HFFc6 (cell line): ENCODE data around the gene BACE2. TPM values are rescaled to one million over a fixed set of nuclear protein-coding genes. Genes with fewer than 3 reads are reported as not detected.

Experiments
- DNase-seq: peaks from one replicate; pipeline ENCODE4 v3.0.0-alpha.2; 2018
- H3K27ac Mint-ChIP-seq: 2 replicates; pipeline ENCODE4 v1.8.0; 2020; ENCODE audit warnings: mild to moderate bottlenecking, mixed read lengths
- H3K27me3 Mint-ChIP-seq: 2 replicates; pipeline ENCODE4 v1.8.0; 2021; ENCODE audit warnings: mild to moderate bottlenecking, moderate library complexity, mixed read lengths; ENCODE audit not compliant: insufficient read depth
- H3K36me3 Mint-ChIP-seq: 2 replicates; pipeline ENCODE4 v1.8.0; 2021; ENCODE audit warnings: low read depth, mixed read lengths
- H3K4me1 Mint-ChIP-seq: 2 replicates; pipeline ENCODE4 v1.8.0; 2020; ENCODE audit warnings: low read depth, mixed read lengths
- H3K4me3 Mint-ChIP-seq: 2 replicates; pipeline ENCODE4 v1.8.0; 2020; ENCODE audit warnings: mild to moderate bottlenecking, moderate library complexity, mixed read lengths
- H3K9me3 Mint-ChIP-seq: 2 replicates; pipeline ENCODE4 v1.8.0; 2020; ENCODE audit warnings: mild to moderate bottlenecking, mixed read lengths
- long read RNA-seq: library from polyadenylated mRNA; unstranded; transcript quantifications from one replicate; pipeline ENCODE4 v2.0.0, GENCODE V29; 2019
- total RNA-seq, 6 experiments: library from RNA; stranded (reverse); fragmentation: NEBNext Ultra II Directional; extraction: Animal tissue kit (Norgen Biotek cat#: 25700); gene quantifications; 2 replicates in 1 of 6; 3 replicates in 5 of 6; pipeline ENCODE4 v1.2.3, GENCODE V29; 2021
- TF ChIP-seq, protein P1 (sequence below): fragments of 200-600 bp; sonication (generic); IDR thresholded peaks from 2 replicates; pipeline ENCODE4 v1.5.0; 2021; ENCODE audit warnings: antibody characterized with exemption, mild to moderate bottlenecking

Gene BACE2
- total RNA-seq, result 10 to 100 TPM in 1 of 6 experiments, 1 to 10 TPM in 5; 2.8 to 13.2 (median 3.8) TPM
- long read RNA-seq, partial matches to known transcripts, result 2 of 5 reads
- long read RNA-seq, other reads (novel, unspliced or antisense), result 1 of 5 reads

DNA sequence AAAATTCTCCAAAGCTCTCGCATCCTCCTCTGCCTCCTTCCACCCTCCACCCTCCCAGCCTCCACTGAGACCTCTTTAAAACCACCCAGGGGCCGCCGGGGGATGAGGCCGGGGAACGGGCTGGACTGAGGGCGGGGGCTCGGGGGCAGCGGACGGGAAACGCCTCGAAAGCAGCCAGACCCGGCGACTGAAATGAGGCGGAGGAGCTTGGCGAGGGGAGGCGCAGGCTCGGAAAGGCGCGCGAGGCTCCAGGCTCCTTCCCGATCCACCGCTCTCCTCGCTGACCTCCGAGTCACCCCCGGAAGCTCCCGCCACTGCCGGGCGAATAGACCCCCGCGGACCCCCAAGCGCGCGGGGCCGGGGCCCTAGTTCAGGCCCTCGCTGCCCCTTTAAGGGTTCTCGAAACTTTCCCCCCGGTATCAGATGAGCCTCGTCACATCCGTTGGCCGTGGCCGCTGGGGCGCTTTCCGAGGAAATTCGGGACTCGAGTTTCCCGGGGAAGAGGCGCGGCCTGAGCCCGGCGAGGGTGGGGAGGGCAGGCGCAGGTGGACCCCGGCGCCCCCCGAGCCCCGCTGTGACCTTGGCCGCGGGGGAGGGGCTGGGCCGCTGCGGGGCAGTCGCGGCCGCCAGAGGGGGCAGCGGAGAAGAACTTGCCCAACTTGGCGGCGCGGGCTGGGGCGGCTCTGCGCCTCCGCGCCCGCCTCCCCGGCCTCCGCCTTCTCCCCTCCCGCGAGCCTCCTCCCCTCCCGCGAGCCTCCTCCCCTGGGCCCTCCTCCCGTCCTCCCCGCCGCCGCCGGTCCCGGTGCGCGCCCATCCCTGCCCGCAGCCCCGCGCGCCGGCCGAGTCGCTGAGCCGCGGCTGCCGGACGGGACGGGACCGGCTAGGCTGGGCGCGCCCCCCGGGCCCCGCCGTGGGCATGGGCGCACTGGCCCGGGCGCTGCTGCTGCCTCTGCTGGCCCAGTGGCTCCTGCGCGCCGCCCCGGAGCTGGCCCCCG lies at the start of gene BACE2:
BACE2 (plus strand) TSS at position 813 of the 995 bp plus-strand sequence; CDS start at position 917, 104 bp downstream.
- H3K36me3 Mint-ChIP-seq, result no peaks in the 10 kb centered on the region
- peaks cover 11% of the 10 kb centered on the region for H3K4me1 Mint-ChIP-seq
- peak within 1 kb of the TSS; percentile 81 for H3K4me3 Mint-ChIP-seq
- DNase-seq, result peak; percentile 33
- peaks cover 19% of the 10 kb centered on the region for H3K27me3 Mint-ChIP-seq
- no peak within 1 kb of the TSS for H3K27ac Mint-ChIP-seq
- no peaks in the 10 kb centered on the region for H3K9me3 Mint-ChIP-seq
- TF ChIP-seq, protein P1, sequence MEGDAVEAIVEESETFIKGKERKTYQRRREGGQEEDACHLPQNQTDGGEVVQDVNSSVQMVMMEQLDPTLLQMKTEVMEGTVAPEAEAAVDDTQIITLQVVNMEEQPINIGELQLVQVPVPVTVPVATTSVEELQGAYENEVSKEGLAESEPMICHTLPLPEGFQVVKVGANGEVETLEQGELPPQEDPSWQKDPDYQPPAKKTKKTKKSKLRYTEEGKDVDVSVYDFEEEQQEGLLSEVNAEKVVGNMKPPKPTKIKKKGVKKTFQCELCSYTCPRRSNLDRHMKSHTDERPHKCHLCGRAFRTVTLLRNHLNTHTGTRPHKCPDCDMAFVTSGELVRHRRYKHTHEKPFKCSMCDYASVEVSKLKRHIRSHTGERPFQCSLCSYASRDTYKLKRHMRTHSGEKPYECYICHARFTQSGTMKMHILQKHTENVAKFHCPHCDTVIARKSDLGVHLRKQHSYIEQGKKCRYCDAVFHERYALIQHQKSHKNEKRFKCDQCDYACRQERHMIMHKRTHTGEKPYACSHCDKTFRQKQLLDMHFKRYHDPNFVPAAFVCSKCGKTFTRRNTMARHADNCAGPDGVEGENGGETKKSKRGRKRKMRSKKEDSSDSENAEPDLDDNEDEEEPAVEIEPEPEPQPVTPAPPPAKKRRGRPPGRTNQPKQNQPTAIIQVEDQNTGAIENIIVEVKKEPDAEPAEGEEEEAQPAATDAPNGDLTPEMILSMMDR, result peak; percentile 71

DNA sequence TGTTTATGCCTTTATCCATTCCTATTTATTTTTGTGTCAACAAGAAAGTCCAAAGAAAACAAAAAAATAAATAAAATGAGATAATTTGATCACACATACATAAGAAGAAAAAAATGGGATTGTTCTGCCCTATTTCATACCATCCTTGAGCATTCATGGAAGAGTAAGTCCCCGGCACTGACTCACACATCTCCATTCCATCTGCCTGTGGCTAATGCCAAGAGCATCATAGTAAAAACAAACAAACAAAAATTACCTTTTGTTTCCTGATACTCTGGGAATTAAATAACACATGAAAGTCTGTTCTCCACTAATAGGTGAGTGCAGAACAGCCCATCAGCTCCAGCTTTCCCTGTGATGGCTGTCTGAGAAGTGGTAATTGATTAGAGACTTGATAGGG lies 48.1 kb upstream of the BACE2 start:
- Mint-ChIP-seq H3K9me3 (peaks cover 8% of the 10 kb centered on the region), H3K36me3 (no peaks in the 10 kb centered on the region), H3K27me3 (peaks cover 7% of the 10 kb centered on the region; the same call in 1 of the 2 replicates), H3K4me1 (peaks cover 5% of the 10 kb centered on the region), H3K27ac (no peak overlapping the region), H3K4me3 (no peak overlapping the region)
- TF ChIP-seq, protein P1, result no peak
- DNase-seq, result no peak

DNA sequence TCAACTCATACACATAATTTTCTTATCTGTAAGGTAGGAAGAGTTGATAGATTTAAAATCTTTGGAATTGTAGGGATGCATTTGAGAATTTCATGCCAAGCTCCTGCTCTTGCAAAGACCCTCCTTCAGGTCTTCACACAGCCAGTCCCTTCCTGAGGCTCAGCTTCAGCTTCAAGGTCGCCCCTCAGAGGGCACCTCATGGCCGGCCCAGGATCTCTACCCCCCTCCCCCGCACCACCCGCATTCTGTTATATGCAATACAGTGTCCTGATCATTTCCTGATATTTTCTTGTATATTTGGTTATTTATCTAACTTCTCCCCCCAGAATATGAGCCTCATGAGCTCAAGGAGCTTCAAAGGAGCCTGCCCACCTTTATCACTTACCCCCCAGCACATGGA lies 47.0 kb upstream of the BACE2 start:
- TF ChIP-seq, protein P1, result no peak
- no peak overlapping the region for H3K4me3 Mint-ChIP-seq
- H3K4me1 Mint-ChIP-seq, result peaks cover 5% of the 10 kb centered on the region
- no peak for DNase-seq
- peaks cover 7% of the 10 kb centered on the region; the same call in 1 of the 2 replicates for H3K27me3 Mint-ChIP-seq
- H3K9me3 Mint-ChIP-seq, result peaks cover 8% of the 10 kb centered on the region
- no peak overlapping the region for H3K27ac Mint-ChIP-seq
- H3K36me3 Mint-ChIP-seq, result no peaks in the 10 kb centered on the region

DNA sequence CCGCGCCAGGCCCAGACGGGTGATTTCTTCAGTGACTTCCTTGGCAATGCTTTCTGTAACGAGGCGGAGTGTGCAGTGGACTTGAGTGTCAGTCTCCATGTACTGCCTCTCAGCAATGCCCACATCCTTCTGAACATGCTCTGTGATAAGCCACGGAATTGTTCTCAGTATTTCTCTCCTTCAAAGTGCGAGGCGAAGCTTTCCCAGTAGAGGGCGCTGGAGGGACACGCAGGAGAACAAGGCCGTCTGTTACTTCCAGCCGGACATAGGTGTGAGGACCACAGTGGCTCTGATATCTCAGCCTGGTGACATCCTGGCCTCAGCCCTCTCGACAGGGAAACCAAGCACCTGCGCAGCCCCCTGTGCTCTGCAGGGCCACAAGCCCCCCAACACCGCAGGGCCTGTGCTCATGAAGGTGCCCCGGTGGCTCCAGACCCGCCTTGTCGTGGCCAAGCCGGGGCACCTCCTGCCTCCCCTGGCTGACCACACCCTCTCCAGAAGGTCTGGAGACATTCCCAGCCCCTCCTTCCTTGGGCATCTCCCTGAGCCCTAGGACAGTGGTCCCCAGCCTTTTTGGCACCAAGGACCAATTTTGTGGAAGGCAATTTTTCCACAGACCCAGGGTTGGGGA lies 46.1 kb upstream of the BACE2 start:
- Mint-ChIP-seq H3K9me3 (peaks cover 8% of the 10 kb centered on the region), H3K4me3 (no peak overlapping the region), H3K27me3 (peaks cover 7% of the 10 kb centered on the region; the same call in 1 of the 2 replicates), H3K4me1 (peaks cover 5% of the 10 kb centered on the region), H3K36me3 (no peaks in the 10 kb centered on the region), H3K27ac (no peak overlapping the region)
- DNase-seq, result peak; percentile 44
- TF ChIP-seq, protein P1, result peak; percentile 82

DNA sequence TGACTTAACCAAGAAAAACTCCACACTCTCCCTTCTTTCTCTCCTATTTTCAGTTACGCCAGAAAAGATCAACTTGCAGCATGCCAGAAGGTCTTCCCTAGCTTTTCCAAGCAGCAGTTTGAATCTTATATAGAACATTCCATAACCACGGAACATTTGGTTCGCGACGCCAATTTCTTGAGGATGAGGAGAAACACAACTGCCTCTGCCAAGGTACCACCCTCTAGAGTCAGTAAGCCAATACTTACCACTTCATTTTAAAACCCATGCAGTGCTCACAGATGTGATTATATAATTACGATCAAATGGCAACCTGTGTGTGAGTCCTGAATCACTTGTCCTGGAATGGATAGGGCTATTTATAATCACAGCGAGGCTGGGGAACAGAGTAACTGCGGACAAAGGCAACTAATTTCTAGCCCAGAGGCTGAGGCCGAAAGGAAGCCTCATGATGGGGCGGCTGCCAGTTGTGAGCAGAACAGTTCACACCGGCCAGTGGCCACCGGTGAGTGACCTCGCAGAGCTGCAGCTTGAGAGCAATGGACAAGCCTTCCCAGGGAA lies 43.2 kb upstream of the BACE2 start:
- Mint-ChIP-seq H3K27me3 (peaks cover 11% of the 10 kb centered on the region), H3K27ac (no peak overlapping the region), H3K4me1 (peaks cover 5% of the 10 kb centered on the region), H3K9me3 (peaks cover 8% of the 10 kb centered on the region), H3K36me3 (no peaks in the 10 kb centered on the region), H3K4me3 (no peak overlapping the region)
- TF ChIP-seq, protein P1, result no peak
- DNase-seq, result no peak
